HG02763 (cell line): ENCODE data around the gene ZNF385C.
"Not testable (repeated sequence)": the region's sequence is repeated elsewhere in the genome, so short reads cannot be mapped to it uniquely, and the experiment has no call there.

Experiments used
- ATAC-seq: cut with Tn5 transposase; IDR thresholded peaks from one replicate; pipeline ENCODE4 v1.9.1; 2021; ENCODE audit warnings: mild to moderate bottlenecking, moderate library complexity; ENCODE audit not compliant: unreplicated experiment

The ZNF385C gene

DNA sequence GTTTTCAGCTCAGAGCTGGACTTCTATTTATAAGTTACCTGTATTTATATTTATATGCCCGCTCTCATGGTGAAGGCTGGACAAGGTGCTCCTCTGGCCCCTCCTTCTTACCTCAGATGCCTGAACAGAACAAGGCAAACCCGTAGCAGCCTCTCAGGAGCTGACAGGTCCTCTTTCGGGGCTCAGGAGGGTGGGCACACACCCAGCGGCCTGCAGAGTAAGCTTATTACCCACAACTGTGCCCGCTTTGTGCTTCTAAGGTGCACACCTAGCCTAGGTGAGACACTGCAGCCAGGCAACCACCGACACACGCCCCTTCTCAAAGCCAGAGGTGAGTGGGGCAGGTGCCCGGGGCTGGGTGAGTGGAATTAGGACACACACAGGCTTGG, 73.1 kb downstream of the ZNF385C start:
- no peak for ATAC-seq

GRCh38 chr17:42023524-42024349, 74.5 kb downstream of the ZNF385C start:
- ATAC-seq: no peak

- not testable (repeated sequence) for ATAC-seq
Observed at GRCh38 chr17:42020845-42021244, 77.4 kb downstream of the ZNF385C start.

DNA sequence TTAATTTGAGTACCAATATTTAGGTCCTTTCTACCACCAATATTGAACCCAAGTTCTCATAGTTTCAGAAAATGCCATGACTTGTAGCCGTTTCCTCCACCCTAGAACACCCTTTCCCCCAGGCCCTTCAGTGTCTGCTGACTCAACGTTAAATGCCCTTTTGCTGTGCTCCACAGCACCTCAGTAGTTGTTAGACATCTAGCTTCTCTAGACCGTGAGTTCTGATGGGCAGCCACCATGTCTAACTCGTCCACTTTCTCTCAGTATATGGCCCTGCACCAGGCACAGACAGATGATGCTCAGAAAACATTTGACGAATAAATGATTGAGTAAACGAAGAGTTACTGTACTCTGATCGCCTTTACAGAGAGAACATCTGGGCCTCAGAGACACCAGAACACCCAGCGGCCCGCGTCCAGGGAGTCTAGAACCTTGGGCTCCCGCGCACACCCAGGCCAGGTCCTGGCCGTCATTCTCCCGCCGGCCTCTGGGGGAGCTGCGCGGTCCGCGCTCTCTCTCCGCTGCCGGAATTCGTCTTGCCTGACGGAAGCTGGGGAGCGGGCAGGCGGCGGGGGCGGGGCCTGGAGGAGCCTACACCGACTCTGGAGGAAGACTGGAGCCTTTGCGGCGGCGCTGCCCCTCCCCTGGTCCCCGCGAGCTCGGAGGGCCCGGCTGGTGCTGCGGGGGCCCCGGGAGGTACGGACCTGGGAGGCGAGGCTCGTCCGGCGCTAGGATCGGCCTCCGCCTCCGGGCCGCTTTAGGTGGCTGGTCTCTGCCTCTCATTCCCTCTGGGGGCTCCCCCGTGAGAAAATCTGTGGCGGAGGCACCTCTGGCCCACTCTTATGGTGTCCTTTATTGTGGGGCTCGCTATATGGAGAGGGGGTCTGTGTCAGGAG, 78.5 kb downstream of the ZNF385C start, which contains the start of gene NKIRAS2:
Gene NKIRAS2 (plus strand): TSS at position 582 of the 896 bp plus-strand sequence. CDS start 1,488 bp downstream, outside the sequence.
- peak; percentile 46 for ATAC-seq

- no peak for ATAC-seq
Observed at GRCh38 chr17:42018988-42019387, 79.3 kb downstream of the ZNF385C start.

DNA sequence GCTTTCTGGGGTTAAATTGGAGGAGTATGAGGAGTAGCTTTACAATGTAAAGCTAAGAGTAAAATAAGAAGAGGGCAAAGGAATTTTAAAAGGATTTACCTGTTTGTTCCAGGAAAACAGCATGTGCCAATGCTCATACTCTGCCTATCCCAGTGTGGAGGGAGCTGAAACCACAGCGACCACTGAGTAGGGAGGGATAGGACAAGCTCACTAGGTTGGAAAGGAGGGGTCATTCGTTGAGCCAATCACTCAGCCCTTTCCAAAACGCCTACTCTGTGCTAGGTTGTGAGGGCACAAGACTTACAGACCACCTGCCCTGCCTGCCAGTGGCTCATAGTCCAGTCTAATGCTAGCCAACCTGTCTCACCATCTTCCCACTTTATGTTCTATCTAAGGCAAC, 79.9 kb downstream of the ZNF385C start:
- ATAC-seq: no peak

DNA sequence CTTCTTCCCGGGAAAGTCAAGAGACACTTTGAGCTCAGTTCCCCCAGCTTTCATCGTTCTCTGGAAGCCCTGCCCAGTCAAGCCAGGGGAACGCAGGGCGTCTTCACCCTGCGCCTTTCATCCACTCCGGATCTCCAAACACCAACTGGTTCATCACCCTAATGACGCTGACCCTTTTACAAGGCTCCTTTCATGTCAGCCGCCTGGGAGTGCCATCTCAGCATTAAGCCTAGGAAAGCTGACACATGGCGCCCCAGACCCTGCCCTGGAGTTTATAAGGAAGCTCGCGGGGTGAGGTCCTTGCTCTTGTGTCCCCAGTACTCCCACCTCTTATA, 80.4 kb downstream of the ZNF385C start:
- ATAC-seq: peak; percentile 0

- peak; percentile 82 for ATAC-seq
Observed at GRCh38 chr17:42016941-42017865, 81.1 kb downstream of the ZNF385C start, which contains the start of gene DNAJC7. Gene DNAJC7 (minus strand): TSS chr17:42017439. CDS start chr17:42017416, 23 bp downstream.

GRCh38 chr17:42016411-42016831, 81.9 kb downstream of the ZNF385C start:
- ATAC-seq: no peak

DNA sequence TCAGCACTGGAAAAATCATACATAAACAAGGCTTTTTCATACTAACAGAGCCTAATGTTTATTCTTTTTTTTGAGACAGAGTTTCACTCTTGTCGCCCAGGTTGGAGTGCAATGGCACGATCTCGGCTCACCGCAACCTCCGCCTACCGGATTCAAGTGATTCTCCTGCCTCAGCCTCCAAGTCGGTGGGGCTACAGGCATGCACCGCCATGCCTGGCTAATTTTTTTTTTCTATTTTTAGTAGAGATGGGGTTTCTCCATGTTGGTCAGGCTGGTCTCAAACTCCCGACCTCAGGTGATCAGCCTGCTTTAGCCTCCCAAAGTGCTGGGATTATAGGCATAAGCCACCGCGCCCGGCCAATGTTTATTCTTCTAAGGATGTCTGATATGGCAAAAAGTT, 84.5 kb downstream of the ZNF385C start:
- not testable (repeated sequence) for ATAC-seq

- not testable (repeated sequence) for ATAC-seq
Observed at GRCh38 chr17:42012363-42012762, 85.9 kb downstream of the ZNF385C start.

GRCh38 chr17:42010898-42011516, 87.3 kb downstream of the ZNF385C start:
- ATAC-seq: no peak

- ATAC-seq: not testable (repeated sequence)
Observed at GRCh38 chr17:42010266-42010680, 88.0 kb downstream of the ZNF385C start.

- ATAC-seq: no peak
Observed at GRCh38 chr17:42009170-42009569, 89.1 kb downstream of the ZNF385C start.

DNA sequence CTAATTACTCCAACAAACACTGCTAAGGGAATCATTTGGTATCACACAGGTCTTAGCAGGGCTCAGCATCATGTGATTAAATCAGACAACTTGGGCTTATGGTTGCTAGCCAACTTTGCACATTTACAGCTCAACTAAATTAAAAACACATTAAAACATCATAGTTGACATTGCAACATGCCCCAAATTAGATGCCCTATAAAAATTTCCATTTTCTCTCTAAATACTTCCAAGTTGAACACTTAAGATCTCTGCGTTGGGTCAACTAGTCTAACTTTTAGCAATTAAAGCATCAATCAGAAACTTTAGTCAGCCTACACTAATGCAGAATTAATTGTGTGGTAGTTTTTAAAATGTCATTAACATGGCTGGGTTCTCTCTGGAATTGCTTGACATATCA, 93.1 kb downstream of the ZNF385C start:
- no peak for ATAC-seq

GRCh38 chr17:42002792-42003301, 95.4 kb downstream of the ZNF385C start:
- no peak for ATAC-seq

- ATAC-seq: no peak
Observed at GRCh38 chr17:42002175-42002791, 96.0 kb downstream of the ZNF385C start.

DNA sequence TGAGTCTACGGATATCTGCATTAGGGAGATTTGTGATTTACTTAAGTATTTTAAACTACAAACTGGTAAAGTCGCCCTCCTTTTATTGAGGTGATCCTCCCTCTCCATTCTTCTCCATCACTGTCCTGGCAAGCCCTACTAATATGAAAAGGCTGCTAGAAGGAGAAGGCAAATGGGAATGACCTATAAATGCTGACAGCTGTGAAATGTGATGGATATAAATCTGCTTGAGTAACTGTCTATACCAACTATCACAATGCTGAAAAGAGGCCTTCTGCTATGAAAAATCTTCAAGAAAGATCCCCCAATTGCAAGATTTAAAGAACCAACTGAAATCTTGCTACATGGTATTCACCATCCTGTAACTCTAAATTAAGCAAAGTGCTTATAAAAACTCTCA, 96.5 kb downstream of the ZNF385C start:
- no peak for ATAC-seq

DNA sequence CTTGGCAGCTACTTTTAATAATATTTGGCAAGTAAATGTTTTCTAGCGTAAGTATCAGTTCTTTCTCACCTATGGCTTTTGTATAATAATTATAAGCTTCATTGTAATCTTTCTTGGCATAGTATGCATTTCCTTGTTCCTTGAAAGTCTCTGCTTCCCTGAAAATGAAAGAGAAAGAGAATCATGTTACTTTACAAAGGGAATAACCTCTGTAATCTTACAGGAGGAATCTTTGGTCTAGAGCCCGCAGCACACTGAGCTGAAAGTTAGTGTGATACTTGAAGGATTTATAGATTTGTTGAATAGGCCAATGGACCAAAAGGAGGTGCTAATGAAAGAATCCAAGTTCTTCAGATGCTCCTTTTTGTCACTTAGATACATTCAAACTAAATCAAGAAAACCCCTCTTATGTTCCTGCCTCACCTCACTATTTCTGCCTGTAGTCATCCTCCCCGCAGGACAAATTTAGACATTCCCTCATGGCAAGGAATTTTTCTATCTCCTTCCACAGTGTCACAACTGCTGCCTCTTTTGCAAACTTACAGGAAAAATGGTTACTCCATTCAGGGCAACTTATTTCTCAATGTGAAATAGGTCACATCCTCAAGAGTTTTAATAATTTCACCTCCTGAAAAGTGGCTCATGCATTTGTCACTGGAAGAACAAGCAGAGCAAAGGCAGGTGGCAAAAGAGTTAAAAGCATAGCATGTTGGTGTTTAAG, 97.7 kb downstream of the ZNF385C start:
- ATAC-seq: no peak
